SK-N-SH (cell line): ENCODE measurements around the gene SHLD1. TPM values are rescaled to one million over a fixed set of nuclear protein-coding genes. Genes with fewer than 3 reads are reported as not detected.

Source experiments
- CTCF ChIA-PET: fragments of 300-600, 350-600 bp; formaldehyde crosslinking; extraction: SDS; loops from one replicate; lab custom pipeline; 2021; lab: Yijun Ruan, JAX
- POLR2A ChIA-PET: fragments of 350-600 bp; sonication (Branson Sonifier 250); formaldehyde crosslinking; extraction: SDS; loops from one replicate; lab custom pipeline; 2020; ENCODE audit warnings: antibody characterized with exemption, inconsistent platforms; lab: Yijun Ruan, JAX
- DNase-seq: peaks from one replicate; pipeline ENCODE4 v3.0.0; 2012
- H2AFZ ChIP-seq: fragments of 200-600 bp; sonication (generic); 2 replicates; pipeline ENCODE4 v1.8.1; 2016; ENCODE audit warnings: antibody characterized with exemption, mild to moderate bottlenecking, low read depth
- H3F3A ChIP-seq: fragments of 200-600 bp; sonication (generic); replicated peaks from 2 replicates; pipeline ENCODE3; 2016; ENCODE audit warnings: antibody characterized with exemption, mild to moderate bottlenecking; ENCODE audit not compliant: insufficient read depth
- H3K27ac ChIP-seq, 2 experiments: fragments of 200-500 bp in 1 of 2; fragments of 200-600 bp in 1 of 2; sonication (Bioruptor generic) in 1 of 2; sonication (generic), shearing (Covaris generic) in 1 of 2; 2 replicates each; pipeline versions ENCODE4 v1.5.1 to v1.6.1; 2014 to 2016; ENCODE audit warnings: low read depth in 2 of 2, inconsistent platforms in 1 of 2, low read length in 1 of 2, mild to moderate bottlenecking in 1 of 2, mixed read lengths in 1 of 2
- H3K27me3 ChIP-seq: fragments of 200-600 bp; sonication (generic), shearing (Covaris generic); 2 replicates; pipeline ENCODE4 v1.6.1; 2016; ENCODE audit warnings: mixed run types; ENCODE audit not compliant: insufficient read depth
- H3K36me3 ChIP-seq, 2 experiments: fragments of 200-500 bp in 1 of 2; fragments of 200-600 bp in 1 of 2; sonication (Bioruptor generic) in 1 of 2; sonication (generic) in 1 of 2; replicated peaks in 1 of 2; 2 replicates each; pipeline versions ENCODE3 to v1.5.1; 2014 to 2016; ENCODE audit warnings: low read length in 1 of 2, mild to moderate bottlenecking in 1 of 2; ENCODE audit not compliant: insufficient read depth in 2 of 2, control insufficient read depth in 1 of 2
- H3K4me1 ChIP-seq, 2 experiments: fragments of 200-500 bp in 1 of 2; fragments of 200-600 bp in 1 of 2; sonication (Bioruptor generic) in 1 of 2; sonication (generic), shearing (Covaris generic) in 1 of 2; 2 replicates each; pipeline versions ENCODE4 v1.5.1 to v1.6.1; 2014 to 2016; ENCODE audit warnings: low read depth in 1 of 2, low read length in 1 of 2, mixed run types in 1 of 2; ENCODE audit not compliant: insufficient read depth in 2 of 2, control insufficient read depth in 1 of 2
- H3K4me2 ChIP-seq: fragments of 200-600 bp; sonication (generic), shearing (Covaris generic); 2 replicates; pipeline ENCODE4 v1.6.1; 2017; ENCODE audit warnings: mixed run types
- H3K4me3 ChIP-seq, 2 experiments: fragments of 200-500 bp in 1 of 2; fragments of 200-600 bp in 1 of 2; sonication (Bioruptor generic) in 1 of 2; sonication (generic), shearing (Covaris generic) in 1 of 2; 2 replicates each; pipeline versions ENCODE4 v1.5.1 to v1.8.1; 2014 to 2016; ENCODE audit warnings: low read depth in 2 of 2, inconsistent platforms in 1 of 2, low read length in 1 of 2, mild to moderate bottlenecking in 1 of 2, mixed read lengths in 1 of 2, moderate library complexity in 1 of 2
- H3K79me2 ChIP-seq: fragments of 200-600 bp; sonication (generic); 2 replicates; pipeline ENCODE4 v1.8.1; 2017; ENCODE audit warnings: mild to moderate bottlenecking; ENCODE audit not compliant: insufficient read depth
- H3K9ac ChIP-seq: fragments of 200-600 bp; sonication (generic); 2 replicates; pipeline ENCODE4 v1.6.1; 2017; ENCODE audit warnings: mixed run types
- H3K9me2 ChIP-seq: fragments of 200-600 bp; sonication (generic); 2 replicates; pipeline ENCODE4 v1.6.1; 2017; ENCODE audit warnings: mixed run types
- H3K9me3 ChIP-seq: fragments of 200-600 bp; sonication (generic); 2 replicates; pipeline ENCODE4 v1.6.1; 2017; ENCODE audit warnings: mixed run types, mild to moderate bottlenecking, moderate library complexity
- H4K20me1 ChIP-seq: fragments of 200-600 bp; sonication (generic); 2 replicates; pipeline ENCODE4 v1.6.1; 2017; ENCODE audit warnings: mild to moderate bottlenecking, mixed run types; ENCODE audit not compliant: insufficient read depth
- CHD2 ChIP-seq: fragments of 150-350 bp; IDR thresholded peaks from 2 replicates; pipeline ENCODE4 v1.6.1; 2018; ENCODE audit warnings: low read length; ENCODE audit not compliant: partially characterized antibody
- CTCF ChIP-seq: fragments of 200-600 bp; sonication (generic); IDR thresholded peaks from 2 replicates; pipeline ENCODE4 v1.6.1; 2017; ENCODE audit warnings: antibody characterized with exemption, mild to moderate bottlenecking, moderate library complexity
- EP300 ChIP-seq, 2 experiments: IDR thresholded peaks; 2 replicates each; pipeline versions ENCODE4 v1.4.0 to v1.6.1; 2012; ENCODE audit warnings: borderline replicate concordance in 1 of 2, low read depth in 1 of 2, low read length in 1 of 2
- FOXM1 ChIP-seq: IDR thresholded peaks from 2 replicates; pipeline ENCODE4 v1.4.0; 2012; ENCODE audit warnings: low read depth, mild to moderate bottlenecking
- GABPA ChIP-seq: IDR thresholded peaks from 2 replicates; pipeline ENCODE4 v1.4.0; 2012; ENCODE audit warnings: low read depth, mild to moderate bottlenecking
- IRF3 ChIP-seq: fragments of 150-350 bp; IDR thresholded peaks from 2 replicates; pipeline ENCODE4 v1.6.1; 2016; ENCODE audit warnings: mild to moderate bottlenecking, low read depth, low read length
- JUND ChIP-seq: IDR thresholded peaks from 2 replicates; pipeline ENCODE4 v1.4.0; 2012
- MAX ChIP-seq: IDR thresholded peaks from 2 replicates; pipeline ENCODE4 v1.4.0; 2012; ENCODE audit warnings: low read depth
- MEF2A ChIP-seq: IDR thresholded peaks from 2 replicates; pipeline ENCODE4 v1.4.0; 2012; ENCODE audit warnings: low read depth, borderline replicate concordance
- NRF1 ChIP-seq: IDR thresholded peaks from 2 replicates; pipeline ENCODE4 v1.6.1; 2012; ENCODE audit warnings: low read depth, mild to moderate bottlenecking, low read length
- POLR2AphosphoS5 ChIP-seq: IDR thresholded peaks from 2 replicates; pipeline ENCODE4 v1.6.1; 2012; ENCODE audit warnings: low read depth, low read length
- RAD21 ChIP-seq: IDR thresholded peaks from 2 replicates; pipeline ENCODE4 v1.6.1; 2012; ENCODE audit warnings: mild to moderate bottlenecking, low read length
- REST ChIP-seq: IDR thresholded peaks from 2 replicates; pipeline ENCODE4 v1.6.1; 2012; ENCODE audit warnings: mild to moderate bottlenecking, low read depth, low read length, moderate library complexity
- RXRA ChIP-seq: IDR thresholded peaks from 2 replicates; pipeline ENCODE4 v1.4.0; 2012; ENCODE audit warnings: low read depth, mild to moderate bottlenecking, borderline replicate concordance
- TAF1 ChIP-seq: IDR thresholded peaks from 2 replicates; pipeline ENCODE4 v1.6.1; 2012; ENCODE audit warnings: low read depth, mild to moderate bottlenecking, low read length, moderate library complexity, borderline replicate concordance
- YY1 ChIP-seq: IDR thresholded peaks from 2 replicates; pipeline ENCODE4 v1.4.0; 2012; ENCODE audit warnings: low read depth, mild to moderate bottlenecking
- ZBTB33 ChIP-seq: IDR thresholded peaks from 2 replicates; pipeline ENCODE4 v1.4.0; 2012; ENCODE audit warnings: low read depth, borderline replicate concordance
- WGBS: methylation state at CpG from one replicate; pipeline ENCODE4 v1.1.6; 2017; ENCODE audit warnings: low lambda C conversion rate; 5-methylcytosine and 5-hydroxymethylcytosine counted together
- polyA plus RNA-seq, 3 experiments: library from polyadenylated mRNA; depleted of rRNA; stranded (reverse); fragments of >200 nt; gene quantifications; 2 replicates each; pipeline ENCODE4 v1.2.3, GENCODE V29; 2012

SHLD1 gene
- polyA plus RNA-seq, 1 of the 3 experiments (the other 2 are of a cell fraction), result 4.5 TPM

- POLR2A ChIA-PET, result no interaction called here
- H3K27ac ChIP-seq, result no peak overlapping the region
- H3K9ac ChIP-seq, result no peak overlapping the region
- H3K4me3 ChIP-seq, result no peak overlapping the region
- no peaks in the 10 kb centered on the region for H3K36me3 ChIP-seq
- peaks cover 0 to 5% of the 10 kb centered on the region in 2 experiments; a peak in 1 of 4 replicates for H3K4me1 ChIP-seq
- no peaks in the 10 kb centered on the region for H3K27me3 ChIP-seq
- no peaks in the 10 kb centered on the region for H3K79me2 ChIP-seq
- no peaks in the 10 kb centered on the region for H4K20me1 ChIP-seq
- no peak overlapping the region for H2AFZ ChIP-seq
- H3F3A ChIP-seq, result no peaks in the 10 kb centered on the region
- H3K9me2 ChIP-seq, result no peaks in the 10 kb centered on the region
- H3K4me2 ChIP-seq, result no peak overlapping the region
- TF ChIP-seq GABPA, result no peak
- no peak for TF ChIP-seq IRF3
- TF ChIP-seq REST, result no peak
- TF ChIP-seq CHD2, result no peak
- TF ChIP-seq, all 33 proteins: peak for 0
- H3K9me3 ChIP-seq, result no peaks in the 10 kb centered on the region
- CTCF ChIA-PET, result no interaction called here
- 93% methylated on average over 1 of the region's 1 CpG for WGBS
- no peak for DNase-seq
These were observed 68.1 kb downstream of the SHLD1 start for GRCh38 chr20:5818346-5818681.

GRCh38 chr20:5820738-5821137, 70.5 kb downstream of the SHLD1 start:
- Histone ChIP-seq H3F3A (no peaks in the 10 kb centered on the region), H3K27ac (no peak overlapping the region), H3K9me3 (no peaks in the 10 kb centered on the region), H3K4me2 (no peak overlapping the region), H3K79me2 (no peaks in the 10 kb centered on the region), H2AFZ (no peak overlapping the region), H3K4me1 (peaks cover 0 to 5% of the 10 kb centered on the region in 2 experiments; a peak in 1 of 4 replicates), H3K4me3 (no peak overlapping the region), H3K9ac (no peak overlapping the region), H3K9me2 (no peaks in the 10 kb centered on the region), H3K27me3 (no peaks in the 10 kb centered on the region), H4K20me1 (no peaks in the 10 kb centered on the region), H3K36me3 (no peaks in the 10 kb centered on the region)
- no peak for TF ChIP-seq YY1
- no peak for TF ChIP-seq CTCF
- TF ChIP-seq POLR2AphosphoS5, result no peak
- no peak for TF ChIP-seq EP300 (IDR thresholded peaks at IDR 0.05; ENCODE audit: borderline replicate concordance in 1 of 2, low read depth in 1 of 2, low read length in 1 of 2)
- TF ChIP-seq FOXM1, result no peak
- TF ChIP-seq IRF3, result no peak
- no peak for TF ChIP-seq RXRA
- TF ChIP-seq CHD2, result no peak
- no peak for TF ChIP-seq NRF1
- TF ChIP-seq JUND, result no peak
- no peak for TF ChIP-seq MEF2A
- no peak for TF ChIP-seq RAD21
- TF ChIP-seq ZBTB33, result no peak
- no peak for TF ChIP-seq MAX
- no peak for TF ChIP-seq TAF1
- no peak for DNase-seq
- 52% methylated on average over 1 of the region's 1 CpG for WGBS
- ChIA-PET CTCF (interaction anchor here (0.8 to 1.2 kb wide), 2 partner anchors 13 to 33 kb away, joined by 5 read pairs; no protein-coding TSS in a partner anchor), POLR2A (no interaction called here)
